HEK293 (cell line): ENCODE data around the gene FAM193A.

Experiments used
- CTCF ChIA-PET: fragments of 350-600 bp; formaldehyde crosslinking; extraction: SDS; loops from one replicate; lab custom pipeline; 2021; ENCODE audit warnings: antibody characterized with exemption; lab: Yijun Ruan, JAX
- POLR2A ChIA-PET: fragments of 300-600 bp; formaldehyde crosslinking; extraction: SDS; loops from one replicate; lab custom pipeline; 2020; ENCODE audit warnings: antibody characterized with exemption, inconsistent platforms; lab: Yijun Ruan, JAX
- H3K27ac ChIP-seq: fragments of 200-500 bp; sonication (Bioruptor generic); 2 replicates; pipeline ENCODE4 v1.5.1; 2014; ENCODE audit warnings: low read depth, low read length, control low read depth, inconsistent platforms; ENCODE audit errors: extremely low read depth
- H3K36me3 ChIP-seq, 2 experiments: fragments of 200-500 bp in 1 of 2; sonication (Bioruptor generic) in 1 of 2; 1 replicate in 1 of 2; 2 replicates in 1 of 2; pipeline ENCODE4 v1.5.1; 2014 to 2017; ENCODE audit warnings: inconsistent platforms in 2 of 2, low read length in 2 of 2; ENCODE audit not compliant: control insufficient read depth in 2 of 2, insufficient read depth in 1 of 2
- H3K4me1 ChIP-seq: fragments of 200-500 bp; sonication (Bioruptor generic); 2 replicates; pipeline ENCODE4 v1.5.1; 2014; ENCODE audit warnings: mild to moderate bottlenecking, low read length, inconsistent platforms; ENCODE audit not compliant: control insufficient read depth, insufficient read depth
- H3K4me3 ChIP-seq: 2 replicates; pipeline ENCODE4 v1.5.1; 2011; ENCODE audit warnings: low read depth, mild to moderate bottlenecking, control low read depth, low read length, moderate library complexity
- H3K9me3 ChIP-seq: fragments of 200-500 bp; sonication (Bioruptor generic); 2 replicates; pipeline ENCODE4 v1.5.1; 2014; ENCODE audit warnings: low read depth, low read length, inconsistent platforms; ENCODE audit not compliant: control insufficient read depth, insufficient read depth
- BCL6B ChIP-seq: fragments of 450-650 bp; formaldehyde crosslinking; IDR thresholded peaks from 2 replicates; pipeline ENCODE4 v1.5.1; 2017; ENCODE audit warnings: missing biosample characterization, missing genetic modification characterization
- EGR2 ChIP-seq: fragments of 450-650 bp; formaldehyde crosslinking; IDR thresholded peaks from 2 replicates; pipeline ENCODE4 v1.5.1; 2016; ENCODE audit warnings: low read depth, missing biosample characterization, missing genetic modification characterization
- INSM2 ChIP-seq: fragments of 450-650 bp; formaldehyde crosslinking; IDR thresholded peaks from 2 replicates; pipeline ENCODE4 v1.5.1; 2016; ENCODE audit warnings: missing biosample characterization, missing genetic modification characterization
- MZF1 ChIP-seq: fragments of 450-650 bp; formaldehyde crosslinking; IDR thresholded peaks from 2 replicates; pipeline ENCODE4 v1.5.1; 2017; ENCODE audit warnings: missing biosample characterization, missing genetic modification characterization, borderline replicate concordance
- ZBTB8A ChIP-seq: fragments of 450-650 bp; formaldehyde crosslinking; IDR thresholded peaks from 2 replicates; pipeline ENCODE4 v1.5.1; 2016; ENCODE audit warnings: missing biosample characterization, missing genetic modification characterization
- ZFP41 ChIP-seq: fragments of 450-650 bp; formaldehyde crosslinking; IDR thresholded peaks from 2 replicates; pipeline ENCODE4 v1.5.1; 2016; ENCODE audit warnings: missing biosample characterization, missing genetic modification characterization, borderline replicate concordance
- ZNF157 ChIP-seq: fragments of 450-650 bp; formaldehyde crosslinking; IDR thresholded peaks from 2 replicates; pipeline ENCODE4 v1.5.1; 2016; ENCODE audit warnings: missing biosample characterization, missing genetic modification characterization
- ZNF2 ChIP-seq: fragments of 450-650 bp; formaldehyde crosslinking; IDR thresholded peaks from 2 replicates; pipeline ENCODE4 v1.5.1; 2016; ENCODE audit warnings: missing biosample characterization, missing genetic modification characterization
- ZNF23 ChIP-seq: fragments of 450-650 bp; formaldehyde crosslinking; IDR thresholded peaks from 2 replicates; pipeline ENCODE4 v1.5.1; 2016; ENCODE audit warnings: missing biosample characterization, missing genetic modification characterization, borderline replicate concordance
- ZNF24 ChIP-seq: fragments of 450-650 bp; formaldehyde crosslinking; IDR thresholded peaks from 2 replicates; pipeline ENCODE4 v1.5.1; 2016; ENCODE audit warnings: missing biosample characterization, missing genetic modification characterization
- ZNF266 ChIP-seq: fragments of 450-650 bp; formaldehyde crosslinking; IDR thresholded peaks from 2 replicates; pipeline ENCODE4 v1.5.1; 2016; ENCODE audit warnings: missing biosample characterization, missing genetic modification characterization, low read depth
- ZNF292 ChIP-seq: fragments of 450-650 bp; formaldehyde crosslinking; IDR thresholded peaks from 2 replicates; pipeline ENCODE4 v1.5.1; 2016; ENCODE audit warnings: low read depth, missing biosample characterization, missing genetic modification characterization, borderline replicate concordance
- ZNF350 ChIP-seq: fragments of 450-650 bp; formaldehyde crosslinking; IDR thresholded peaks from 2 replicates; pipeline ENCODE4 v1.5.0; 2017; ENCODE audit warnings: missing biosample characterization, mild to moderate bottlenecking, missing genetic modification characterization
- ZNF398 ChIP-seq: fragments of 450-650 bp; formaldehyde crosslinking; IDR thresholded peaks from 2 replicates; pipeline ENCODE4 v1.5.1; 2017; ENCODE audit warnings: missing biosample characterization, missing genetic modification characterization
- ZNF423 ChIP-seq: fragments of 450-650 bp; formaldehyde crosslinking; IDR thresholded peaks from 2 replicates; pipeline ENCODE4 v1.5.1; 2016; ENCODE audit warnings: missing biosample characterization, missing genetic modification characterization
- ZNF48 ChIP-seq: fragments of 450-650 bp; formaldehyde crosslinking; IDR thresholded peaks from 2 replicates; pipeline ENCODE4 v1.5.1; 2016; ENCODE audit warnings: missing biosample characterization, missing genetic modification characterization
- ZNF501 ChIP-seq: fragments of 450-650 bp; formaldehyde crosslinking; IDR thresholded peaks from 2 replicates; pipeline ENCODE4 v1.5.1; 2016; ENCODE audit warnings: missing biosample characterization, missing genetic modification characterization
- ZNF610 ChIP-seq: fragments of 450-650 bp; formaldehyde crosslinking; IDR thresholded peaks from 2 replicates; pipeline ENCODE4 v1.5.1; 2016; ENCODE audit warnings: missing biosample characterization, missing genetic modification characterization, borderline replicate concordance
- ZNF768 ChIP-seq: fragments of 450-650 bp; formaldehyde crosslinking; IDR thresholded peaks from 2 replicates; pipeline ENCODE4 v1.5.1; 2018; ENCODE audit warnings: missing biosample characterization, mild to moderate bottlenecking, missing genetic modification characterization
- TF ChIP-seq, protein P1 (sequence below): fragments of 450-650 bp; formaldehyde crosslinking; IDR thresholded peaks from 2 replicates; pipeline ENCODE4 v1.5.1; 2016; ENCODE audit warnings: missing biosample characterization, missing genetic modification characterization
- TF ChIP-seq, protein P2 (sequence below): sonication (generic); formaldehyde crosslinking; IDR thresholded peaks from 2 replicates; pipeline ENCODE4 v1.8.1; 2022; ENCODE audit warnings: mild to moderate bottlenecking, moderate library complexity, missing genetic modification reagents
- TF ChIP-seq, protein P3 (sequence below): fragments of 450-650 bp; formaldehyde crosslinking; IDR thresholded peaks from 2 replicates; pipeline ENCODE4 v1.5.1; 2016; ENCODE audit warnings: missing biosample characterization, missing genetic modification characterization, borderline replicate concordance

Gene FAM193A

GRCh38 chr4:2741626-2742025, 205.2 kb downstream of the FAM193A start (continued):
- no peak for TF ChIP-seq BCL6B (tag by site-specific recombination)

- H3K4me3 ChIP-seq = no peak overlapping the region
- ChIA-PET CTCF (interaction anchor here (1.2 kb wide), 1 partner anchor 365 kb away, joined by 3 read pairs; no protein-coding TSS in a partner anchor), POLR2A (no interaction called here)
- H3K27ac ChIP-seq = no peak overlapping the region
- peaks cover 0 to 62% of the 10 kb centered on the region in 2 experiments; a peak in 1 of 3 replicates for H3K36me3 ChIP-seq
- no peak for TF ChIP-seq ZBTB8A (tag by site-specific recombination)
- TF ChIP-seq INSM2 (tag by site-specific recombination) = no peak
- TF ChIP-seq ZNF24 (tag by site-specific recombination) = no peak
- no peak for TF ChIP-seq ZNF2 (tag by site-specific recombination)
- no peak for TF ChIP-seq ZNF350 (tag by site-specific recombination)
- no peak for TF ChIP-seq ZNF23
- TF ChIP-seq ZNF610 (tag by site-specific recombination) = no peak
- TF ChIP-seq ZNF501 (tag by site-specific recombination) = no peak
- TF ChIP-seq, all 188 proteins: peak for 0
- Histone ChIP-seq H3K9me3 (no peaks in the 10 kb centered on the region), H3K4me1 (no peaks in the 10 kb centered on the region)
Observed at GRCh38 chr4:2742081-2742822, 205.8 kb downstream of the FAM193A start.

GRCh38 chr4:2742823-2743517, 206.5 kb downstream of the FAM193A start:
- Histone ChIP-seq H3K4me3 (no peak overlapping the region), H3K9me3 (no peaks in the 10 kb centered on the region), H3K27ac (no peak overlapping the region), H3K4me1 (no peaks in the 10 kb centered on the region), H3K36me3 (peaks cover 0 to 68% of the 10 kb centered on the region in 2 experiments; a peak in 2 of 3 replicates)
- no peak for TF ChIP-seq MZF1 (tag by site-specific recombination)
- no peak for TF ChIP-seq ZNF157
- TF ChIP-seq ZNF768 (tag by site-specific recombination) = no peak
- no peak for TF ChIP-seq EGR2
- TF ChIP-seq ZNF292 (tag by site-specific recombination) = no peak
- TF ChIP-seq, protein P1, sequence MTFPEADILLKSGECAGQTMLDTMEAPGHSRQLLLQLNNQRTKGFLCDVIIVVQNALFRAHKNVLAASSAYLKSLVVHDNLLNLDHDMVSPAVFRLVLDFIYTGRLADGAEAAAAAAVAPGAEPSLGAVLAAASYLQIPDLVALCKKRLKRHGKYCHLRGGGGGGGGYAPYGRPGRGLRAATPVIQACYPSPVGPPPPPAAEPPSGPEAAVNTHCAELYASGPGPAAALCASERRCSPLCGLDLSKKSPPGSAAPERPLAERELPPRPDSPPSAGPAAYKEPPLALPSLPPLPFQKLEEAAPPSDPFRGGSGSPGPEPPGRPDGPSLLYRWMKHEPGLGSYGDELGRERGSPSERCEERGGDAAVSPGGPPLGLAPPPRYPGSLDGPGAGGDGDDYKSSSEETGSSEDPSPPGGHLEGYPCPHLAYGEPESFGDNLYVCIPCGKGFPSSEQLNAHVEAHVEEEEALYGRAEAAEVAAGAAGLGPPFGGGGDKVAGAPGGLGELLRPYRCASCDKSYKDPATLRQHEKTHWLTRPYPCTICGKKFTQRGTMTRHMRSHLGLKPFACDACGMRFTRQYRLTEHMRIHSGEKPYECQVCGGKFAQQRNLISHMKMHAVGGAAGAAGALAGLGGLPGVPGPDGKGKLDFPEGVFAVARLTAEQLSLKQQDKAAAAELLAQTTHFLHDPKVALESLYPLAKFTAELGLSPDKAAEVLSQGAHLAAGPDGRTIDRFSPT (tag by site-specific recombination) = no peak
- TF ChIP-seq, protein P2, sequence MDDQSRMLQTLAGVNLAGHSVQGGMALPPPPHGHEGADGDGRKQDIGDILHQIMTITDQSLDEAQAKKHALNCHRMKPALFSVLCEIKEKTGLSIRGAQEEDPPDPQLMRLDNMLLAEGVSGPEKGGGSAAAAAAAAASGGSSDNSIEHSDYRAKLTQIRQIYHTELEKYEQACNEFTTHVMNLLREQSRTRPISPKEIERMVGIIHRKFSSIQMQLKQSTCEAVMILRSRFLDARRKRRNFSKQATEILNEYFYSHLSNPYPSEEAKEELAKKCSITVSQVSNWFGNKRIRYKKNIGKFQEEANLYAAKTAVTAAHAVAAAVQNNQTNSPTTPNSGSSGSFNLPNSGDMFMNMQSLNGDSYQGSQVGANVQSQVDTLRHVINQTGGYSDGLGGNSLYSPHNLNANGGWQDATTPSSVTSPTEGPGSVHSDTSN (CRISPR knock-in tag) = no peak
- no peak for TF ChIP-seq ZNF266 (tag by site-specific recombination)
- TF ChIP-seq, protein P3, sequence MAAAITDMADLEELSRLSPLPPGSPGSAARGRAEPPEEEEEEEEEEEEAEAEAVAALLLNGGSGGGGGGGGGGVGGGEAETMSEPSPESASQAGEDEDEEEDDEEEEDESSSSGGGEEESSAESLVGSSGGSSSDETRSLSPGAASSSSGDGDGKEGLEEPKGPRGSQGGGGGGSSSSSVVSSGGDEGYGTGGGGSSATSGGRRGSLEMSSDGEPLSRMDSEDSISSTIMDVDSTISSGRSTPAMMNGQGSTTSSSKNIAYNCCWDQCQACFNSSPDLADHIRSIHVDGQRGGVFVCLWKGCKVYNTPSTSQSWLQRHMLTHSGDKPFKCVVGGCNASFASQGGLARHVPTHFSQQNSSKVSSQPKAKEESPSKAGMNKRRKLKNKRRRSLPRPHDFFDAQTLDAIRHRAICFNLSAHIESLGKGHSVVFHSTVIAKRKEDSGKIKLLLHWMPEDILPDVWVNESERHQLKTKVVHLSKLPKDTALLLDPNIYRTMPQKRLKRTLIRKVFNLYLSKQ (tag by site-specific recombination) = no peak
- TF ChIP-seq ZNF398 (tag by site-specific recombination) = no peak
- no peak for TF ChIP-seq ZNF48 (tag by site-specific recombination)
- no peak for TF ChIP-seq ZNF423
- no peak for TF ChIP-seq ZFP41 (tag by site-specific recombination)
- POLR2A ChIA-PET = no interaction called here
- CTCF ChIA-PET = no interaction called here
